HFF-Myc (cell line): Measurements from ENCODE around the gene HNRNPF.

Experiments used
- DNase-seq: peaks from one replicate; pipeline ENCODE4 v3.0.0-alpha.2; 2011; ENCODE audit warnings: low read depth; ENCODE audit errors: extremely low read depth
- H3K4me3 ChIP-seq: replicated peaks from 2 replicates; pipeline ENCODE4 v1.5.1; 2011; ENCODE audit warnings: low read depth, mild to moderate bottlenecking, control low read depth, low read length
- TF ChIP-seq, protein P1 (sequence below): IDR thresholded peaks from 2 replicates; pipeline ENCODE4 v1.5.1; 2012; ENCODE audit warnings: mild to moderate bottlenecking, low read depth, low read length, control low read depth; ENCODE audit errors: missing control alignments

HNRNPF gene

DNA sequence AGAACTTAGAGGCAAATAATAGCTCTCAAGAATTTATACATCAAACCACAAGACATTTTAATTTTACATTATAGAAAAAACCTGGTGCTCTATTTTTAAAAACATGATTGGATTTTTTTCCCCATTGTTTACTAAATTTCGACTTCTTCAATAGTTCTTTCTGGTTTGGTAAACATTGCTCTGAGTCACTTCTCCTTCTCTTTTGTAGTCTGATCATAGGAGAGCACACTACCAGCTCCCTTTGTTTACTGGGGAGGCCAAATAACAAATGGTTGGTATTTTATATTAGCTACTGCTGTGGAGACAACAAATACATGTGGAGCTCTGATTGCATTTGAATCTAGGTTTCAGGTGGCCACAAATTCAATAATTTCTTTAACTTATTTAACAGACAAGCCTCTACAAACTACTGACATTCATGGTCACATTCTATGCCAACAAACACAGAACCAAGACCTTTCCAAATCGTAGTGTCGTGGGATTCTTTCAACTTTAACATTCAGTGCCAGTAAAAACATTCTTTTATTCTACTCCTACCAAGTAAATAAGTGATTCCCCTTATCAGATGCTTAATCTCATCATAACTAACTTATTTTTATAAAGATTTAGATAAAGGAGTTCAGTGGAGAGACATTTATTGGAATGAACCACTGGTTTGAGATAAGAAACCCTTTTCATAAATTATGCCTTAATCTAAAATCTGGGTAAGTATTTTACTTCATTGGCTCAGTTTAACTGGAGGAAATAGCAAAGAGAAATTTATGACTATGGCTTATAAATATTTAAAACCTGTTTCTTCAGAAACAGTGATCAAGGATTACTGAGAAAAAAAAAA, 55.3 kb downstream of the HNRNPF start:
- DNase-seq = no peak
- TF ChIP-seq, protein P1, sequence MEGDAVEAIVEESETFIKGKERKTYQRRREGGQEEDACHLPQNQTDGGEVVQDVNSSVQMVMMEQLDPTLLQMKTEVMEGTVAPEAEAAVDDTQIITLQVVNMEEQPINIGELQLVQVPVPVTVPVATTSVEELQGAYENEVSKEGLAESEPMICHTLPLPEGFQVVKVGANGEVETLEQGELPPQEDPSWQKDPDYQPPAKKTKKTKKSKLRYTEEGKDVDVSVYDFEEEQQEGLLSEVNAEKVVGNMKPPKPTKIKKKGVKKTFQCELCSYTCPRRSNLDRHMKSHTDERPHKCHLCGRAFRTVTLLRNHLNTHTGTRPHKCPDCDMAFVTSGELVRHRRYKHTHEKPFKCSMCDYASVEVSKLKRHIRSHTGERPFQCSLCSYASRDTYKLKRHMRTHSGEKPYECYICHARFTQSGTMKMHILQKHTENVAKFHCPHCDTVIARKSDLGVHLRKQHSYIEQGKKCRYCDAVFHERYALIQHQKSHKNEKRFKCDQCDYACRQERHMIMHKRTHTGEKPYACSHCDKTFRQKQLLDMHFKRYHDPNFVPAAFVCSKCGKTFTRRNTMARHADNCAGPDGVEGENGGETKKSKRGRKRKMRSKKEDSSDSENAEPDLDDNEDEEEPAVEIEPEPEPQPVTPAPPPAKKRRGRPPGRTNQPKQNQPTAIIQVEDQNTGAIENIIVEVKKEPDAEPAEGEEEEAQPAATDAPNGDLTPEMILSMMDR = no peak
- H3K4me3 ChIP-seq = no peak overlapping the region

DNA sequence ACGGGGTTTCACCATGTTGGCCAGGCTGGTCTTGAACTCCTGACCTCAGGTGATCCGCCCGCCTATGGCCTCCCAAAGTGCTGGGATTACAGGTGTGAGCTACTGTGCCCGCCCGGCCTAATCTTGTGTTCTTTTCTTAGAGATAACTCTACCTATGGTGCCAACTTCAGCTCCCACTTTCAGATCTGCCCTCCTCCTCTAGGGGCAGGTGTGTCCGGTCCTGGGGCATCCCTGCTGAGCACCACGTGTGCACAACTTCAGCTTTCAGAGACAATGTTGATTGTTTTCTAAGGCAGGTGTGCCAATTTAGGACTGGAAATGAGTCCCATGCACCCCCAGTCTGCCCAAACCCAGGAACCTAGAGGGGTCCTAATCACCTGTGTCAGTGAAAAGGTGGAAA, 56.0 kb downstream of the HNRNPF start:
- DNase-seq = no peak
- TF ChIP-seq, protein P1 = no peak
- no peak overlapping the region for H3K4me3 ChIP-seq

DNA sequence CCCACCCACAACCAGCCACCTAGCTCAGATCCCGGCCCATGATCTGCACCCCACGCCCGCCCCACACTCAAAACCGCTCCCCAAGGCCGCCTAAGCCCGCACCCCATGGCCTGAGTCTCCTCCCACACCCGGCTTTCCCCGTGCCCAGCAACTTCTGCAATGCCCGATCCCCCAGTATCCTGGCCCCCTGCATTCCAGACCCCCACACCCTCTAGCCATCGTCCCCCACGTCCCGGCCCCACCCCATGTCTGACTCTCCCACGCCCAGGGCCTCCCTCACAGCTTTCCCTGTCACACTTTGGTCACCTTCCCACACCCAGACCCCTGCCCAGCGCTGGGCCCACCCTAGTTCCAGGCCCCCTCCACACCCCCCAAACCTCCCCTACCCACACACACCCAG, 57.7 kb downstream of the HNRNPF start:
- H3K4me3 ChIP-seq = no peak overlapping the region
- no peak for DNase-seq
- TF ChIP-seq, protein P1 = no peak

DNA sequence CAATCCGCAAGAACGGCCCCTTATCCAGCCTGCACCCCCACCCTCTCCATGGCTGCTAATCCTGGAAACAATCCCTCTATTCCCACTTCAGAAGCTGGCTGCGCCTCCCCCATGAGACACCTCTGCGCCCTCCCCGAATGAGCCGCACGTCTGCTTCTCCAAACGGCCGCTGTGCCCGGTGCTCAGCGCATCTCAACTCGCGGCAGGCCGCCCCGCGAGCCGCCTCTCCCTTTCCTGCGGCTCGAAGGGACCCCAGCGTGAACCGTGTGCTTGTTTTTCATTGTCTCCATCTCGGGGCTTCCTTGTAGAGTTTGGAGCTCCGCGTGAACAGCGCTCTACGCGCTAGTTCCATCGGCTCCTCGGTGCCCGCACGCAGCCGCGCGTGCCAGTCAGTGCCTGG, 58.3 kb downstream of the HNRNPF start:
- DNase-seq = no peak
- no peak overlapping the region for H3K4me3 ChIP-seq
- TF ChIP-seq, protein P1 = no peak

DNA sequence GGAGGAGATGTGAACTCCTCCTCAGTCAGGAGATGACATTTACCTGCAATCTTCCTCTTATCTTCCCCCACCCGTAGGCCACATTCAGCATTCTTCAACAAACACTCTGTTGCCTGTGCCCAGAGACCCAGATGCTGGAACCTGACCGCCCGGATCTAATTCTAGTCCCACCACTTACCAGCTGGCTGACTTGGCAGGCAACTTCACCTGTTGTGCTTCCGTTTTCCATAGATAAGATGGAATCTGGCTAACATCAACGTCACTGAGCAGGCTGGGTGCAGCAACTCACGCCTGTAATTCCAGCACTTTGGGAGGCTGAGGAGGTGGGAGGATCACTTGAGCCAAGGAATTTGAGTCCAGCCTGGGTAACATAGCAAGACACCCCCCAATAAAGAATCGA, 58.8 kb downstream of the HNRNPF start:
- DNase-seq = no peak
- TF ChIP-seq, protein P1 = no peak
- no peak overlapping the region for H3K4me3 ChIP-seq

DNA sequence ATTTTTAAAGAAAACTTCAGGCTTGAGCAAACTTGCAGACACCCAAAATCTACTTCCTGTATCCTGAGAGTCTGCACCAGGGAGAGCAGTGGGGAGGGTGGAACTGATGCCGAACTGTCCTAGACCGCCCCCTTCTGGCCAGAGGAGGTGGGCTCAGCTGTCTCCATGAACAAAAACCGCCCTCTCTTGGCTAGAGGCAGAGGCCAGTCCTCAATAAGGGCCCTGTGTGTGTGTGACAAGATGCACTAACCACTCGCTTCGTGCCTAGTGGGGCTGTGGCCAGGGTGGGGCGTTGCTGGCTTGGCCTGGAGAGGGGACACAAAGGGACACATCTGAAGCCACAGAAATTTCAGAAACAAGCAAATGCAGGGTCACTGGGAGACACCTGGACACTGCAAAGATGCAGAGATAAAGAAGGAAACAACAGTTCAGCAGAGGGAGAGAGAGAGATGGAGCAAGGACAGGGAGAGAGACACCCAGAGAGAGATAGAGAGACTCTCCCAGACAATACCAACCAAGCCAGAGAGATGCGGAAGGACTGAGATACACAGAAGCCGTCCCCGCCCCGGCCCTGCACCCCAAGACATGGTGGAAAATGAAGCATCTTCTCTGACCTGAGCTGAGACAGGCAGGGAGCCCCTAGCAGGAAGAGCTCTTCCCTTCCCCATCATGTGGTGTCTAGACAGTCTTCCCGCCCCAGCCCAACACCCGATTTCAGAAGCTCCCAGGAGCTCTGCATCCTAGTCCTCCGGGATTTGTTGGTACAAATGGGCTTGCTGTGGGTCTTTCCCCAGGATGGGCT, 60.3 kb downstream of the HNRNPF start:
- peak; percentile 45 for DNase-seq

More for the DNA sequence above, 60.3 kb downstream of the HNRNPF start:
- no peak overlapping the region for H3K4me3 ChIP-seq
- TF ChIP-seq, protein P1 = peak; percentile 98
